ENCODE measurements around the gene COX4I1.
"Not testable (repeated sequence)": the region's sequence is repeated elsewhere in the genome, so short reads cannot be mapped to it uniquely, and the experiment has no call there.

The COX4I1 gene

GRCh38 chr16:85826686-85827247 lies 27.3 kb downstream of the COX4I1 start:
- no peak for DNase-seq

GRCh38 chr16:85828166-85828565 lies 28.7 kb downstream of the COX4I1 start:
- DNase-seq, result no peak

GRCh38 chr16:85829171-85829719 lies 29.8 kb downstream of the COX4I1 start:
- no peak for DNase-seq

GRCh38 chr16:85829751-85830445 lies 30.4 kb downstream of the COX4I1 start:
- no peak for DNase-seq

GRCh38 chr16:85830821-85831220 lies 31.3 kb downstream of the COX4I1 start:
- DNase-seq, result no peak

GRCh38 chr16:85832570-85833218 lies 33.2 kb downstream of the COX4I1 start:
- no peak for DNase-seq

- no peak for DNase-seq
Measured at GRCh38 chr16:85833219-85833920, 33.9 kb downstream of the COX4I1 start.

- no peak for DNase-seq
Measured at GRCh38 chr16:85834741-85835140, 35.2 kb downstream of the COX4I1 start.

GRCh38 chr16:85835227-85835751 lies 35.8 kb downstream of the COX4I1 start:
- no peak for DNase-seq

GRCh38 chr16:85835956-85836705 lies 36.6 kb downstream of the COX4I1 start:
- no peak for DNase-seq

GRCh38 chr16:85836706-85837582 lies 37.4 kb downstream of the COX4I1 start:
- no peak for DNase-seq

GRCh38 chr16:85837654-85838053 lies 38.2 kb downstream of the COX4I1 start:
- not testable (repeated sequence) for DNase-seq

GRCh38 chr16:85838381-85838780 lies 38.9 kb downstream of the COX4I1 start:
- no peak for DNase-seq

- no peak for DNase-seq
Measured at GRCh38 chr16:85838876-85839585, 39.5 kb downstream of the COX4I1 start.

- DNase-seq, result no peak
Measured at GRCh38 chr16:85839681-85840240, 40.3 kb downstream of the COX4I1 start.

- no peak for DNase-seq
Measured at GRCh38 chr16:85840395-85840794, 40.9 kb downstream of the COX4I1 start.

- DNase-seq, result no peak
Measured at GRCh38 chr16:85840801-85841200, 41.3 kb downstream of the COX4I1 start.

GRCh38 chr16:85842435-85842834 lies 42.9 kb downstream of the COX4I1 start:
- no peak for DNase-seq

GRCh38 chr16:85842848-85843247 lies 43.4 kb downstream of the COX4I1 start:
- no peak for DNase-seq

- DNase-seq, result no peak
Measured at GRCh38 chr16:85843471-85844168, 44.1 kb downstream of the COX4I1 start.
